OCI-LY7 (cell line): ENCODE results near the gene SCTR.

Source experiments
- EZH2phosphoT487 ChIP-seq: fragments of 200-600 bp; sonication (generic); IDR thresholded peaks from 2 replicates; pipeline ENCODE4 v1.6.1; 2018; ENCODE audit warnings: low read depth, borderline replicate concordance, mild to moderate bottlenecking, mixed run types, antibody characterized with exemption, low read length, moderate library complexity, mixed read lengths
- TF ChIP-seq, protein P1 (sequence below): fragments of 200-600 bp; sonication (generic); conservative IDR thresholded peaks from 2 replicates; pipeline ENCODE4 v1.5.1; 2014; ENCODE audit warnings: mild to moderate bottlenecking, antibody characterized with exemption, low read length, moderate library complexity, mixed read lengths

DNA sequence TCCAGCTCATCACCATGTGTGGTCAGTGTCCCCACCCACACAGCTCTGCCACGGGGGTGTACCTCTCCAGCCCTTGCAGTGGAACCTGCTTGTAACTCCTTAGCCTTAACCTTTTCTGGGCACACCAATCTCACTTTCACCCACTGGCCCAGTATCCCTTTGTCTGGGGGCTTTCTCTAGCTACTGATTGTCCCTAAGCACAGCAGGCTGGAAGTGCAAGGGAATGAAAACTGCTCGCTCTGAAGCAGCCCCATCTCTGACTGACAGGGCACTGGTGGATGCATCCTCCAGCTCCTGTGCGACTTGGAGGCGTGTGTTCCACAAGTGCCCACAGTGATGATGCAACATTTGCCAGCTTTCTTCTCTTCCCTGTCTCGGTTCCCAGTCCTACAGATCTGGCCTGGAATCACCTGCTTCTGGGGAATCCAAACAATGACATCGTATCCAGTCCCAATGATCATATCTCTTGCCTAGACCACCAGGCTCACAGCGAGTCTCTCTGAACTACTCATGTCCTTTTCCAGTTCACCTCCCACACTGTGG lies 33.6 kb downstream of the SCTR start:
- TF ChIP-seq, protein P1, sequence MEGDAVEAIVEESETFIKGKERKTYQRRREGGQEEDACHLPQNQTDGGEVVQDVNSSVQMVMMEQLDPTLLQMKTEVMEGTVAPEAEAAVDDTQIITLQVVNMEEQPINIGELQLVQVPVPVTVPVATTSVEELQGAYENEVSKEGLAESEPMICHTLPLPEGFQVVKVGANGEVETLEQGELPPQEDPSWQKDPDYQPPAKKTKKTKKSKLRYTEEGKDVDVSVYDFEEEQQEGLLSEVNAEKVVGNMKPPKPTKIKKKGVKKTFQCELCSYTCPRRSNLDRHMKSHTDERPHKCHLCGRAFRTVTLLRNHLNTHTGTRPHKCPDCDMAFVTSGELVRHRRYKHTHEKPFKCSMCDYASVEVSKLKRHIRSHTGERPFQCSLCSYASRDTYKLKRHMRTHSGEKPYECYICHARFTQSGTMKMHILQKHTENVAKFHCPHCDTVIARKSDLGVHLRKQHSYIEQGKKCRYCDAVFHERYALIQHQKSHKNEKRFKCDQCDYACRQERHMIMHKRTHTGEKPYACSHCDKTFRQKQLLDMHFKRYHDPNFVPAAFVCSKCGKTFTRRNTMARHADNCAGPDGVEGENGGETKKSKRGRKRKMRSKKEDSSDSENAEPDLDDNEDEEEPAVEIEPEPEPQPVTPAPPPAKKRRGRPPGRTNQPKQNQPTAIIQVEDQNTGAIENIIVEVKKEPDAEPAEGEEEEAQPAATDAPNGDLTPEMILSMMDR: no peak
- no peak for TF ChIP-seq EZH2phosphoT487
